ENCODE data around the gene OTOF.

Gene OTOF

DNA sequence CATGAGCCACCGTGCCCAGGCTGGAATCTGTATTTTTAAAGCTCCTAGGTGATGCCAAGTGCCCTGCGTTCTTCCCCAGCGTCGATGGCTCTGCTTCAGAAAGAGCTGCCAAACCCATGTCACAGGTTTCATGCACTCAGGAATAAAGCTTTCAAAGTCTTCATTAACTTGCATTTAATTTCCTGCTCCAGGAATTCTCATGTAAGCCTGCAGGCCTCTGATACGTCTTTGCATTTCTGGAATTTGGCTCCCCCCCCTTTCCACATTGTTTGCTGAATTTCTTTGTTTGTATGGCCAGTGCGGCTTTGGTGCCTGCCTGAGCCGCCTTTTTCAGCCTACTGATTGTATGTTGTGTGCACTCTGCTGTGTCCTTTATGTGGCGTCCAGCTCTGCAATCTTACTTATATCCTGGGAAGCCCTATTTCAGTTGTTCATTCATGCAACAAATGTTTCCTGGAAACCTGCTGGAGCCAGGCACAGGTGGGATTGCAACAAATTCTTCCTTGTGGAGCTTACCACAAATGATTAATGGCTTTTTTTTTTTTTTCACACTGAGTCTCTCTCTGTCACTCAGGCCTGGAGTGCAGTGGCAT, 17.9 kb upstream of the OTOF start:
- DNase-seq = no peak

DNA sequence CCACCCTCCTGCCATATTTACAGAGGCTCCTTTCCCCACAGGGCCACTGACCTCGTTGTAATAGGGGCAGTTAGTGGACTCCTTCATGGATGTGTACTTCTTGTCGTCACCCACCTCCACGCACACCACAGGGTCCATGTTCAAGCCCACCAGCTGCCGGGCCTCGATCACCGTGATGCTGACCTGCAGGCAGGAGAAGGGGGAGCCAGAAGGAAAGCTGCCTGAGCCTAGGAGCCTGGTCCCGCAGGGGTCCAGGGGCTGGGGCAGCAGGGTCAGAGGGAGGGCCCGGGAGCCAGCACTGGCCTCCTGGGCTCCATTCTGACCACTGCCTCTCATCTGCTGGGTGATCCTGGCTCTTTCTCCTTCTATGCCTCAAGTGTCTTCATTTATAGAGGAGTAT, 17.0 kb upstream of the OTOF start:
- DNase-seq = no peak

DNA sequence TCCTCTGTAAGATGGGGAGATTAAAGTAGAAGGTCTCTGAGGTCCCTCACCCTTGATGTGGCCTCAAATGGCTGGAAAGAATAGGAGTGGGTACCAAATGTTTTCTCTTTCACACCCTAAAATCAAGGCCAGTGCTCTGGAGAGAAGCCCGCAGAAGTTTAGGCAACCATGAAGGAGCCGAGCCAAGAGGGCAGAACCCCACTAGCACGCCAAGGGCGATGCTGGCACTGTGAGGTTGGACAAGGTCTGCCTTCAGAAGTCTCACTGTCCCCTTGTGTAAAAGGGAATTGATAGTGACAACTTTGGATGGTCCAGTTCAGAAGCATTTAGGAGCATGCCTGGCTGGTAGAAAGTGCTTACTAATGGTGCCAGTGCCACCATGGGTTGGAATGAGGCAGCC, 16.3 kb upstream of the OTOF start:
- DNase-seq = no peak

DNA sequence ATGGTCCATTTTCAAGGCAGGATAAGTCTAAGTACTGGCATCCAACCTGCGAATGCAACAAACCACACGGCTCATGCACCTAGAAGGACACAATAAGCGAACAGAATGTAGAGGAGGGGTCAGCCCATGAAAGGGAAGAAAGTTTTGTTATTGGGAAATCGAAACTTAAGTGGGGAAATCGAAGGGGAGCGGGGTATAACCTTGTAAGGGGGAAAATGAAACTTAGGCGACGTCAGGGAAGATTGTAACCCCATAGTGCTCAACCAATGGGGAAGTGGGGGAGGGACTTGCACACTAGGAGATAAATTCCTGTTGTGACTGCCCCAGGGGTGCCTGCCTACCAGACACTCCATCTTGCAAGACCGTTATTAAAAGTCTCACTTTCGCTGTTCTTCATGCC, 15.6 kb upstream of the OTOF start:
- DNase-seq = no peak

DNA sequence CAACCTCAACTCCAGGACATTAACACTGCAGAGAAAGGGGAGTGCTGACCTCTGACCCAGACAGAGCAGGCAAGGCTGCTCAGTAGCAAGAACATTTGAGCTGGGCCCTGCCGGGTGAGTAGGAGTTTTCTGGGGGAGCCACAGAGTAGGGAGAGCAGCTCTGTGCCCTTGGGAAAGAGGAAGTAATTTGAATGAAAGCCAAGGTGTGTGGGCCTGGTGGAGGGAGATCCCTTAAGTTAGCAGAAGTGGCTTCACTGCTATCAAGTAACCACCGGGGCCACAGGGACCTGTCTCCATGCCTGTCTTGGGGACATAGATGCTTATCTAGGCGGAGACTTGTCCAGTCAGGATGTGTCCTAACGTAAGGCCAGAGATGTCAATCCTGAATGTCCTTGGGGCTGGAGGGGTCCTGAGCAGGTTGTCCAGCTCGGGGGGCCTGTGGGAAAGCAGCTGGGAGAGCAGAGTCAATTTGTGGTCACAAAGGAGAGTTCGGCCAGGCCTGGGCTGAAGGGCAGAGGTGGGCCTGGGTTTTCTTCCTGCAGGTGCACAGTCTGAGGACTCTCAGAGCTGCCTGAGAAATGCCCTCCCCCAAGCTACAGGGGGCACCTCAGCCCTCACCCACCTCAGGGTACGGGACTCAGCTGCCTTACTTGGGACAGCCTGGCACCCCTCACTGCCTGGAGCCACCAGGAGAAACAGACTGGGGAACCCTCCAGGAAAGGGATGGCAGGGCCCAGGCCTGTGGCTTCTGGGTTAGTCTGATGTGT, 15.0 kb upstream of the OTOF start:
- no peak for DNase-seq

DNA sequence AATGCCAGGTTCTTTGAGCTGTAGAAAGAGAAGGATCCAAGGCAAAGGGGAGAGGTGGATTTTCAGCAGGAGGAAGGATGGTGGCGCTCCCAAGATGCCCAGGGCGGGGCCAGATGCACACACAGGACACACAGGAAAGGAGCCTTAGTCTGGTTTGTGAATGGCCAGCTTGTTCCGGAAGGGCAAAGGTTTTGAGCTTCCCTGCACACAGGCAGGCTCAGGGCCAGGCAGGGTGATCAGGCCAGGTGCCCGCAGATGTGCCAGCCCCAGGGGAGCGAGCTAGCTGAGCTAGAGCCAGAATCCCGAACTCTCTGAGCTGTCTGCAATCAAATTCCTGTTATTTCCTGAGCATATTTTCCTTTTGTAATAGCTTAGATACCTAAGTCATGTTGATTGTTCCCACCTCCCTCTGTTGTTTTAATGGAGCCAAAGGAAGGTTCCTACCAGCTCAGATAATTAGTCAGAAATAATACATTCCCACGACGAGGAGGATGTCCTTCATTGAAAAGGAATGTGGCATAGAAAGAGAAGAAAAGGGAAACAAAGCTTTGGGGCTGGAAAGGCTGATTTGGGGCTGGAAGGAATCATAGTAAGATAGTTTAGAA, 13.7 kb upstream of the OTOF start:
- no peak for DNase-seq

DNA sequence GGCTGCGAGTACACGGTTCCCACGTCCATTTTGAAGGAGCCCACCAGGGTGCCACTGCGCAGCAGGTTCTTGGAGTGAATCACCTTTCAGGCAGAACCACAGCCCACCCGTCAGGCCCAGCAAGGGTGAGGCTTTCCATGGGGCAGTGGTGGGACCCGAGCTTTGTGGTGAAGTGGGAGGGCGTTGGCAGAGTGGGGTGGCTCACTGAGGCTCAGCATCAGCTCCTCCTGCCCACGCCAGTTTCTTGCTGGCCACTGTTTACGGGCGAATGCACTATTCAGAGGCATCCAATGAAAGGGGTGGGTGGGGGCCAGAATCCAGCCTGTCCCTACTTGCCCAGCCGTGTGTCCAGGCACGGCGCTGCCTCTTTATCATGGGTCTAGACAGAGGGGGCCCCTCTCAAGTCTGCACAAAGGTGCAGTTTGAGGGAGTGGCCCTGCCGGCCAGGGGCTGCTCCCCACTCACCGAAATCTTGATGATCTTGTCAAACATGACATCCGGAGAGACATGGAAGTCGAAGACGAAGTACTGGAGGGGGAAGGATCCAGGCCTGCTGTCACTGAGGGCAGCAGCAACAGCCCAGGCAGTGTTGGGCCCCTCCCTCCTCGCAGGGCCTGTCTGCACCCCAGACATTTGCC, 11.4 kb upstream of the OTOF start:
- DNase-seq = no peak

DNA sequence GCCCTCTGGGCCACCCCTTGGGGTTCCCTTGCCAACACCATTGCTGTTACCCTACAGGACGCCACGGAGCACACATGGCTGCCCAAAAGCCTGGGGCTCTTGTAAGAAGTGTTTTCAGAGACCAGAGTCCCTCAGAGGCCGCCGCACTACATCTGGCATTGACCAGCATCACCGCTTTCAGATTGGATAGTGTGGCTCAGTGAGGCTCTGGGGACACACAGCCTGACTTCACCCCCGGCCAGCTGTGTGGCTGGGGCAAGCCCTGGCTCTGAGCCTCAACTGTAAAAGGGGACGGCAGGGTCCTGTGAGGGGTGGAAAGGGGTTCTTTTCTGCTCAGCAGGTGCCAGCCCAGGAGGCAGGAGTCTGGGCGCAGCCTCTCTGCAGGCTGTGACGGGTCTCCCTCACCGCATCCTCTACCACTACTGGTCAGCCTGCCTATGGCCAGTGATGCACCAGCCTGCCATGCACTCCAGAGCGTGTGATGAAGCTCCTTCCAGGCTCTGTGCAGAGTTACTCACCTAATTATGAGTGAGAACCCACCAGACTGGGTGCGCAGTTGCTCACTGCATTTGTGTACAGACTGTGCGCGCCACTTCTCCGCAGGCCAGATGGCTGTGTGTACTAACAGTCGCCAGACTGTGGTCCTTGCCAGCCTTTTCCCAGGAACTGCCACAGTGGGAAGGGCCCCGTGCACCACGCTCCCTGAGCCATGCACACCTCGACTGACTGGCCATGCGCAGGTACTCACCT, 10.7 kb upstream of the OTOF start:
- DNase-seq = no peak

DNA sequence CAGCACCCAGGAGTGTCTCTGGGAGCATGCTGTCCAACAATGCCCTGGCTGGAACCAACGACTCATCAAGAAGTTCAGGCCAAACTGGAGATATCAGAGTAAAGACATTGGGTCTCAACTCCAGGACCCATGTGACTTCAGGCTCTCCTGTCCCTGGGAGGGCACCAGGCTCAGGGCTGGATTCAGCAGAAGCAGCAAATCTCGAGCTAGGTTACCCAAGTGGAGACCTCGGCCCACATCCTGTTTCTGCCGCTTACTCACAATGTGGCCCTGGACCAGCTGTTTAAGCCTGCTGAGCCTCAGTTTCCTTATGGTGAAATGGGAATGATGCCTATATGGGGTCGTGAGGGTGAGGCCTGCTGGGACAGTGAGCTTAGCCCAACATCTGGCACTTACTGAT, 9.3 kb upstream of the OTOF start:
- DNase-seq = no peak

DNA sequence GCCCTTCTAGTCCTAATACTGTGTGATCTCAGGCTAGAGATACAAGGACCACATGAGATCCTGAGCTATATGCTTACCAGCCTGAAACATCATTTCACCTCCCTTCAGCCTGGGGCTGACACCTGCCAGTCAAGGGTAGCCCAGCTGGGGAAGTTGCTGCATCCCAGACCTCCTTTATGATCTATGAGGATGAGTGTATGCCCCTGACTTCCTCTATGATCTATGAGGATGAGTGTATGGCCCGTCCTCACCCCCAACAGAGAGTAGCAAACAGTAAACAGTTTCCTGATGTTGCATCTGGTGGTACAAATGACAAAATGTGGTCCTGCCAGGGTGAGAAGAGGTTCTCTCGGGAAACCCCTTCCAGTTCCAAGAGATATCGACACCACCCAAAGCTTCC, 8.9 kb upstream of the OTOF start:
- no peak for DNase-seq

DNA sequence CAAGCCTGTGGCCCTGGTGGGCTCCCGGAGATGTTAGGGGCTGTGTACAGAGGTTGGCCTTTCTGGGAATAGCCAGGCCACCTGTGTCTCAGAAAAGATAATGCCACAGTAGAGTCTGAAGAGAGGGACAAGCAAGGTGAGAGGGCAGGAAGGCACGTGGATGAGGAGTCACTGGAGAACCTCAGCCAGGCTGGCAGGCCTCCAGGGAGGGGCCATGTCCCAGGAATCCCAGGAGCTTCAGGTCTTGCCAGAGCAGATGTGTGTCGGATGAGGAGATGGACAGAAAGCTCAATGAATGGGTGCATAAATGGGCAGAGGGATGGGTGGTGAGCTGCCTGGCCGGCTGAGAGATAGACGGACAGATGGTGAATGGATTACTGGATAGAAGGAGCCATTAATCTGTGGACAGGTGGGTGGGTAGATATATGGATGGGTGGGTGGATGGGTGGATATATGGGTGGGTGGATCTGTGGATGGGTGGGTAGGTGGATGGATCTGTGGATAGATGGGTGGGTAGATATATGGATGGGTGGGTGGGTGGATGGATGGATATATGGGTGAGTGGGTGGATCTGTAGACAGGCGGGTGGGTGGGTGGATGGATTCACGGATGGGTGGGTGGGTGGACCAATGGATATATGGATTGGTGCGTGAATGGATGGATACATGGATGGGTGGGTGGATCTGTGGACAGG, 7.9 kb upstream of the OTOF start:
- DNase-seq = no peak

DNA sequence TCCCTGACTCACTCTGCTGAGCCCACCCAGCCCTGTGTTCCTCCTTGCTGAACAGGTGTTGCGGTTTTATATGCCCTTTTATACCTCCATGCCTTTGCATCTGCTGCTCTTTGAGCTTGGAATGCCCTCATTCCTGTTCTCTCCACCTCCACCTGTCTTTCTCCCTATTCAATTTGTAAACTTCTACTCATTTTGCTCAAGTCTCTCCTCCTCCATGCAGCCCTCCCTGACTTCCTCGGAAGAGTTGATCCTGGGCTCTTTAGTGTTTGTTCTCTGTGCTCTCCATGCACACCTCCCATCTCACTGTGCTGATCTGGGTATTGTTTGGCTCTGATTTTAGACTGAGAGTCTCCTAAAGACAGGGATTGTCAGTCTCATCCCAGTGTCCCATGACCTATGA, 7.2 kb upstream of the OTOF start:
- DNase-seq = no peak

DNA sequence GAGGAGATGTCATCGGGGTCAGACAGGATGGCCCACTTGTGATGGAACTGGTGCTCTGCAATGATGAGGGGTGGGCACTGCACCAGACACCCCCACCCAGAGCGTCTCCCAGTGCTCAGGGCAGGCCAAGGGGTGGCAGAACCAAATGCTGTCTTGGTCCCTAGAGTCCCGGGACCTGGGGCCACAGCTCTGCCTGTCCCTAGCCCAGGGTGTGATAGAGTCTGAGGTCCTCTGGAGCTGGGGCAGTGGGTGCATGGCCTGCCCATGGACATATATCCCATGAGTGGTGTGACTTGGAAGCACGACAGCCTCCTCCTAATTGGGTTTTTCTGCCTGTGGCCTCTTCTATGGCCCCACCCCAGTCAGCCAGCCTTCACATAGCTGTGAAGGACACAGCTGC, 6.7 kb upstream of the OTOF start:
- DNase-seq = no peak

DNA sequence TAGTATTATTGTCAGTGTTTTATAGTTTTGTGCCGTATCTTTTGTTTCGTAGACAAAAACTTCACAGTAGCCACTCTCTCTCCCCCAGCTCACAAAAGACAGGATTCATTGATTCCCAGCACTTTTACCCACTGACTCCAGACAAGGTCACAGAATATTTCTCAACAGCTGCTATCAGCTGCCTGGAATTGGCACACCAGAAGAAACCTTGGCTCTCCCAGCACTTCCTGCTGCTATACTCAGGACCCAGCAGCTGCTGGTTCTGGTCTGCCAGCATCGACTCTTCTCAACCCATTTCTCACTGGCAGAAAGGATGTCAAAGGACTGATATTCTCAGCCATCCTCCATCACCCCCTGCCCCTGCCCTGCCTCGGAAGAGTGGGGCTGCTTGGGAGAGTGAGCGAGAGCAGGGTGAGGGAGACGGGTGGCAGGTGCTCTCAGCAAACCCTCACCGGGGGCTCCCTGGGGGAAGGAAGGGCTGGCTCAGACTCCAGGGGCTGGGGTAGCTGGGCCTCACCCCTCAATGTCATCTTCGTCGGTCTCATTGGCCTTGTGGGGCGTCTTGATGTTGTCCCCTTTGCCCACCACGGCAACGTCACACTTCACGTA, 6.1 kb upstream of the OTOF start:
- DNase-seq = no peak

DNA sequence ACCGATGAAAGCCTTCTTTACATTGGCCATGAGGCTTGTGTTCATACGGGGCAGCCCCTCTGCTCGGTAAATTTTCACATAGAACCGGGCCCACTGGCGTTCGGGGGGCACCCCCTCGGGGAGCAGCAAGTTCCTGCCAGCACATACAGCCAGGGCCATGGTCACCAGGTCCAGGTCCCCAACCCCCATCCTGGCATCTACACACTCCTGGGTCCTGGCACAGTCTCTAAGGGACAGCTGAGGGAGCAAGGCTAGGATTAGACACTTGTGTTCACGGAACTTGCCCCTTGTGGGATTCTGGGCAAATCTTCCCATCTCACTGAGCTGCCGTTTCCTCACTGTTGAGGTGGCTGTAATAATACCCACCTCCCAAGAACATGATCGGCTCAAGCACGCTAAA, 5.6 kb upstream of the OTOF start:
- no peak for DNase-seq

DNA sequence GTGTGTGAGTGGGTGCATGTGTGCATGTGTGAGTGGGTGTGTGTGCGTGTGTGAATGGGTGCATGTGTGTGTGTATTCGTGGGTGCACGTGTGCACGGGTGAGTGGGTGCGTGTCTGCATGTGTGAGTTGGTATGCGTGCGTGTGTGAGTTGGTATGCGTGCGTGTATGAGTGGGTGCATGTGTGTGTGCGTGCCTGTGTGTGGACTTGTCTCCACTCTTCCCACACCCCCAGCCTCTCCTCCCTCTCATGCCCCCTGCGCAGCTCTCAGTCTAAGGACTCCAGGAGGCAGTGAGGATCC, 5.1 kb upstream of the OTOF start:
- no peak for DNase-seq

DNA sequence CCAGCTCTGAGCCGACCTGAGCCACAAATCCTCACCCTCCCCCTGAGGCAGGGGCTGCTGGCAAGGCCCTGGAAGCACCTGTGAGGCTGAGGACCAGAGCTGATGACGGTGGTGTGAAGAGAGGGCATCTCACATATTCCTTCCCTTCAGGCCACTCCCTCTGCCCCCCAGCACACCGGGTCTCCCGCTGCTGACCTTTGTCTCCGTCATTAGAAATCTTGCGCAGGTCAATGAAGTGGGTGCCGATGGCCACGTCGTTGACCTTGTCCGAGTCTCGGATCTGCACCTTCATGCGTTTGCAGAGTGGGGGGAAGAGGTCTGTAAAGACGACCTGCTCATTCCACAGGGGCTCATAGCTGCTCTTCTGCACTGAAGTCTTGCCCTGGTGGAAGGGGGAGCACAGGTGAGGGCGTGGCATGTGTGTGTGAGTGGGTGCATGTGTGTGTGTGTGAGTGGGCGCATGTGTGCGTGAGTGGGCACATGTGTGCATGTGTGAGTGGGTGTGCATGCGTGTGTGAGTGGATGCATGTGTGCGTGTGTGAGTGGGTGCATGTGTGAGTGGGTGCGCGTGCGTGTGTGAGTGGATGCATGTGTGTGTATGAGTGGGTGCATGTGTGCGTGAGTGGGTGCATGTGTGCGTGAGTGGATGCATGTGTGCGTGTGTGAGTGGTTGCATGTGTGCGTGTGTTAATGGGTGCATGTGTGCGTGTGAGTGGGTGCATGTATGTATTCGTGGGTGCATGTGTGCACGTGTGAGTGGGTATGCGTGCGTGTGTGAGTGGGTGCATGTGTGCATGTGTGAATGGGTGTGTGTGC, 4.5 kb upstream of the OTOF start:
- DNase-seq = no peak

DNA sequence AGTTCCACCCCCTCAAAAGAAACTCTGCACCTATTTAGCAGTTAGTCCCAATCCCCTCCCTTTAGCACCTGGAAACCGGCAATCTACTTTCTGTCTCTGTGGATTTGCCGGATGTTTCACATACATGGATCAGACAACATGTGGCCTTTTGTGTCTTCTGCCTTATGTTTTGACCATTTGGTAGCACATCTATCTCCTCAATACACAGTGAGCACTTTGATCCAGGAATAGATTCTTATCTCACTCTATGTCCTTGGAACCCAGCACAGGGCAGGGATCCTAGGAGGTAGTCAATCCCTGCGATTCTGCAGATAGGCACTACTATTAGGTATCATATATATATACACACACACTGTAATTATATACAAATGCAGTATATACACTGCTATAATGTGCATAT, 3.8 kb upstream of the OTOF start:
- DNase-seq = no peak

DNA sequence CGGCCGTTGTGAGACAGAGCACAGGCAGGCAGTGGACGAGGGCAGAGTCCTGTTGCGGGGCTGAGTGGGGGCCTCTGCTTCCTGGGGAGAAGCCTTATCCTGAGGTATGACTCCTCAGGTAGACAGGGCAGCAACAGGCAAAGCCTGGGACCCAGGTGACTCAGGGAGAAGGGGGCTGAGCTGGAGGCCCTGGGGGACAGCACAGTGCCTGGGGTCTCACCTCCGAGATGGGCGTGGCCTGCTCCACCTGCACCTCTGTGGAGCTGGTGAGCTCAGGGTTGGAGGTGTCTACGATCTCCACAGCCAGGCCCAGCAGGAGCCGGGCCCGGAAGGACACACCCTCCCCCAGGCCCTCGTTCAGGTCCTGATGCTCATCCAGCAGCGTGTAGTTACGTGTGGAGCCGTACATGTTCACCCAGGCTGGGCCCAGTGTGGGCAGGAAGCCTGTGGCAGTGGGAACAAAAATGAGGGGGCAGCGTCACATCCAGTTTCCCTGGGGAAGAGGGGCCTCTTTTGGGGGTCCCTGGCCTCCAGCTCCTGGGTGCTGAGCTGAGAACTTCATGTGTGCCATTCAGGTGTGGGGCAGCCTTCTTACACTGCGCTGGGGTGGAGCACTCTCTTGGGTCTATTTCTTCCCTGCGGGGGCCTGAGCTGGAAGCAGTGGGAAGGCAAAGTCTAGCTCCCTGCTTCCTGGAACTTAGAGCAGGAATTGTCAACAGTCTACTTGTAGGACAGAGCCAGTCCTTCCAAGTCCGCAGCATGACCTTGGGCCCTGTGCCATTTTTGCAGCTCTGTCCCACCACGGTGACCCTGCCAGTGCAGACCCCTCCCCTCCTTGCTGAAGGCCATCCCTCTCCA, 2.9 kb upstream of the OTOF start:
- DNase-seq = no peak

DNA sequence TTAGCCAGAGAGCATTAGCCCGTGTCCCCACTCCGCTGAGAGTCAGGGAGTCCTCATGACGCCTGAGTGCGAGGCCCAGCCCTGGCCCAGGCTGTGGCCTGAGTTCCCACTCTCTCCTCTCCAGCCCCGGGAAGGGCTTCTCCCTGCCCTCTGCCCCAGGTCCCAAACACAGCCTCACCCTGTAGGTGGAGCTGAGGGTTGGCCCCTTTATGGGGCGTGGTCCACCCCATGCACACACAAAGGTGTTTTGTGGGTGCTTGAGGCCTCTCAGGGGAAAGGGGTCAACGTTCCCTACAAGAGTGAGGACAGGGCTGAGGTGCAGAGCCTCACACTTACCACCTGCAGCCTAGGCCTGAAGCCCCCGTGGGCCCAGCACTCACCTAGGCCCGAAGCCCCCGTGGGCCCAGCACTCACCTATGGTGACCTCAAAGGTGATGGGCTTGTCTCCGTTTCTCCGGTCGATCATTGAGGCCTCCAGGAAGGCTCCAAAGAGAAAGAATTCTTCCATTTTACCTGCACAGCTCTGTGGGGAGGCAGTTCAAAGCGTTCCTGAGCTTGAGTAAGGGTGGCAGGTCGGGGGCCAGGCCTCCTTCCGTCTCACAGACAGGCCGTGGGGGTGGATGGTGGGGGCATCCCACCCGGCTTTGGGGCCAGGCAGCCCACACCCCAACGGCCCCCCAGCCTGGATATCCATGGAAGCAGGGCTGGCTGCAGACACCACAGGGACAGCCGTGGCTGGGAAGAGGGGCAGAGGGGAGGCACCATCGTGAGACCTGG, 2.1 kb upstream of the OTOF start:
- DNase-seq = no peak

All from NCI-H1930 (cell line).